DMS153 (cell line): ENCODE data around the gene TOPBP1.

Experiments used
- DNase-seq: peaks from one replicate; lab custom pipeline; 2025; lab: John Stamatoyannopoulos, UW

TOPBP1 gene

DNA sequence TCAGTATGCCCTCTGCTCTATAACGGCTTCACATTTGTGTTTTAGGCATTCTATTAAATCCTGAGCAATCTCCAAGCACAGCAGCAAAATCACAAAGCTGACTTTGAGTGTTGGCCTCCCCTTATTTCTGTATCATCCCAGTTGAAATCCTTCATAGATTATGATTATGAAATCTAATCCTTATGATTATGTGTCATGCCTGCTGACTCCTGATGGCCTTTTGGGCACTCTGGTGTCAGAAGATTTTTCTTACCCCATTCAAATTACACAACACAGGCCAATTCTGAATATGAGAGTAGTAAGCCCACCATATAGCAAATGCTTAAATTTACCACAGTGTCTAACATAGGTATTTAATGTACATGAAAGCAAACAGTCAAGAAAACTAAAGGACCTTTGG lies 53.9 kb downstream of the TOPBP1 start:
- no peak for DNase-seq

DNA sequence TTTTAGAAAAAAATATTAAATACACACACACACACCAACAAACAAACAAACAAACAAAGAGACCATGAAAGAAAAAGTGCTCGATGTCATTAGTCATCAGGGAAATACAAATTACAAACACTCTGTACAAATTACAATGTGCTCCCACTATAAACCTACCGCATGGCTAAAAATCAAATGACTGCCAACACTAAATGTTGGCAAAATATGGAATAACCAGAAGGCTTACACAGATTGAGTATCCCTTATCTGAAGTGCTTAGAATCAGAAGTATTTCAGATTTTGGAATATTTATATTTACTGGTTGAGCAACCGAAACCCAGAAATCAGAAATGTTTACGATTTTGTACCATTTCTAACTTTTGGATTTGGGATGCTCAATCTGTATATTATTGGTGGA lies 54.8 kb downstream of the TOPBP1 start:
- DNase-seq: no peak

DNA sequence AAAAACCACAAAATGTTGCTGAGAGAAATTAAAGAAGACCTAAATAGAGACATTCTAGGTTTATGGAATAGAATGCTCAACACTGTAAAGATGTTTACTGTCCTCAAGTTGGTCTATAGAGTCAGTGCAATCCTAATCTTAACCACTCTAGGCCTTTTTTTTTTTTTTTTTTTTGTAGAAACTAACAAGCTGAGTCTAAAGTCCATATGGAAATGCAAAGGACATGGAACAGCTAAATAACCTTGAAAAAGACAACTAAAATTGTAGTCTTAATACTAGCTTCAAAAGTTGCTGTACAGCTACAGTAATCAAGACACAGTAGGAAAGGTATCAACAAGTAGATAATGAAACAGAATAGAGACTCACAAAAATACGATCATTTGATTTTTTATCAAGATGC lies 55.4 kb downstream of the TOPBP1 start:
- DNase-seq: no peak

DNA sequence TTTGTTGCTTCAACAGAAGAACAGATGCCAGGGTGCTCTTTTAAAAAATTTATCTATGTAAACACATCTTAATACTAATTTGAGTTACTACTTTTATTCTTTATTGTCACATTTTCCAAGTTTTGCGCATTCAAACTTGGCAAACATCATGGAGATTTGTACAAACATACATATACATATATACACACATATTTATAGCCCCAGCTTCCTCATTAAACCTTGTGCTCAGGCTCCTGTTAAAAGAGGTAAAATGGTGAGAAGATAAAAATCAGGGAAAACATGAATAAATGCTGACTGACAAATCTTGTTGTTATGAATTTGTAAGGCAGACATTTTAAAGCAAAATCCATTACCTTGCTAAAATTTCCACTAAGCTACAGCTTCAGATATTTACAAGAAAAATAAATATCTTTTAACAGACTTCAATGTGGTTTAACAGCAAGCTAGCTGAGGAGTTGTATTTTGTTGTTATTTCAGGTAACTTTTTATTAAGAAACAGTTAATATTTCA lies 61.1 kb downstream of the TOPBP1 start:
- no peak for DNase-seq

DNA sequence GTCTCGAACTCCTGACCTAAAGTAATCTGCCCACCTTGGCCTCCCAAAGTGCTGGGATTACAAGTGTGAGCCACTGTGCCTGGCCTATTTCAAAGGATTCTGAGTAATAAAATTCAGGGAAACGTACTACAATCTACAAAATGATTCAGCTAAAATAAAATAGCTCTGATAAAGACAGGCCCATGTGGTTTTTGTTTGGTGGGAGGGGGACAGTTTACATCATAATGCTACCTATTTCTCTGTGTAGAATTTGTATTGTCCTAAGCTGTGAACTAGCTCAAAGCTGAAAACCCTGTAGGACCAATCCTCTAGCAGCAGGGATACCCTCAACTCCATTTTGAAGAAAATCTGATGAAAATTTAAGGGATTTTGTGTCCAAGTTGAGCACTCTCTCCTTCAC lies 62.5 kb downstream of the TOPBP1 start:
- DNase-seq: no peak

DNA sequence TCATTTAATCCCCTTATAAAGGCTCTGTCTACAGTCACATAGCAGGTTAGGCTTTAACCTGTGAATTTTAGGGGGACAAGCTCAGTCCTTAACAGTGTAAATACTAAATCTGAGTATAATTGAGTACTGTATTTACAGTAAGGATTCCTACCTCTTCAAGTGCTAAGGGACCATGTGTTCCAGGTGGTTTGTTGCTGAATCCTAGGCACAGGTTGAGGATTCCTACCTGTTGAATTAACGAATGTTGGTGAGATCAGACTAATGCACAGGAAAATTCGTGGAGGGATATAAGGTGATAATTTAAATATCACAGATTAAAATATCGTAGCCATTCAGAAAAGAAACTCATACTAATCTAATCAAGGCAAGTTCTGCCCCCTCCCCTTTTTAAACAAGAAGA lies 63.3 kb downstream of the TOPBP1 start:
- DNase-seq: no peak

DNA sequence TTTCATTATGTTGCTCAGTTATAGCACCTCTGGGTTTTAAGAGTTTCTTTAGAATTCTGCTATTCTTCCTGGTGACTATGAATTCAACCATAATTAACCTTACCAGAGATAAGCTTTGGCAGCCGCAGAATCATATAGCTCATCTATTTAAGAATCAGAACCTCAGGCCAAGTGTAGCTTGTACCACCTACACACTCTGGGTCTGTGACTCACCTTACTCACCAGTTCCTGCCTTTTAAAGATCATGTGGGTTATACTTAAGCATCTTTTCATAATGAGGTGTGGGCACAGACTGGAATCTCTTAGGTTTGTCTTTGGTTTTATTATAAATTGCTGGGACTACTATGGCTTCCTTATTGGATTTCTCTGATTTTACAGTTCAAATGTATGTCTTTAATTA lies 66.4 kb downstream of the TOPBP1 start:
- DNase-seq: no peak

DNA sequence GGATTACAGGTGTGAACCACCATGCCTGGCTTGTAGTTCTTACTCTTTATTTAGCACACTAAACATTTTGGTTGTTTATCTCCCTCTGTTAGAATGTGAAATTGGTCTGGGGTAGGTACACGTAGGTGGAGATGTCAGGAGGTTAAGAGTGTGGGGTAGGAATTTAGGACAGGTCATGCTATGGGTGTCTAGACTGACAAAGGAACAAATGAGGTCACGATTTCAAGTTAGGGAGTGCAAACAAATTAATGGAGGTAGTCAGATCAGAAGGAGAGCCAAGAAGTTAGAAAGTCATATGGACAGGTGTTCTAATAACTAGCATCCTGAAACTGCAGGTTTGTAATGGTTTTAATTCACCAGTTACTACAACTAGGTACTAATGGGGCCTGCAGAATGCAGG lies 68.5 kb downstream of the TOPBP1 start:
- no peak for DNase-seq

DNA sequence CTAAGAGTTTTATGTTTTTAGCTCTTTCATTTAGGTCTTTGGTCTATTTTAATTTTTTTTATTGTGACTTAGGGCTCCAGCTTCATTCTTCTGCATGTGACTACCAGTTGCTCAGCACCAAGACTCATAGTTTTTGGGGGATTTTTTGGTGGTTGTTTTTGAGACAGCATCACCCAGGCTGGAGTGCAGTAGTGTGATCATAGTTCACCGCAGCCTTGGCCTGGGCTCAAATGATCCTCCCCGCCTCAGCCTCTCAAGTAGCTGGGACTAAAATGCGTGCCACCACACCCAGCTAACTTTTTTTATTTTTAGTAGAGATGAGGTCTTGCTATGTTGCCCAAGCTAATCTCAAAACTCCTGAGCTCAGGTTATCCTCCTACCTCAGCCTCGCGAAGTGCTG lies 68.9 kb downstream of the TOPBP1 start:
- DNase-seq: no peak

DNA sequence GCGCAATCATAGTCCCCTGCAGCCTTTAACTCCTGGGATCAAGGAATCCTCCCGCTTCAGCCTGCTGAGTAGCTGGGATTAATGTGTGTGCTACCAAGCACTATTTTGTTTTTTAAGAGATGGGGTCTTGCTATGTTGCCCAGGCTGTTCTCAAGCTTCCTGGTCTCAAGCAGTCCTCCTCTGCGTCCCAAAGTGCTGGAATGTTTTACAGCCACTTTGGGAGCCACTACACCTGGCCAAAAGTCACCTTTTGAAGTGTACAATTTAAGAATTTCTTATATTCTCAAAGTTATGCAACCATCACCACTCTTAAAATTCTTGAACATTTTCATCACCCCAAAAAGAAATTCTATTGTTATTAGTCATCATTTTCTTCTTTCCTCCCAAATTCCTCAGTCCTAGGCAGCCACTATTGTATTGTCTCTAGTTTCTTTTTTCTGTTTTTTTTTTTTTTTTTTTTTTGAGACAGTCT lies 70.4 kb downstream of the TOPBP1 start:
- DNase-seq: no peak

DNA sequence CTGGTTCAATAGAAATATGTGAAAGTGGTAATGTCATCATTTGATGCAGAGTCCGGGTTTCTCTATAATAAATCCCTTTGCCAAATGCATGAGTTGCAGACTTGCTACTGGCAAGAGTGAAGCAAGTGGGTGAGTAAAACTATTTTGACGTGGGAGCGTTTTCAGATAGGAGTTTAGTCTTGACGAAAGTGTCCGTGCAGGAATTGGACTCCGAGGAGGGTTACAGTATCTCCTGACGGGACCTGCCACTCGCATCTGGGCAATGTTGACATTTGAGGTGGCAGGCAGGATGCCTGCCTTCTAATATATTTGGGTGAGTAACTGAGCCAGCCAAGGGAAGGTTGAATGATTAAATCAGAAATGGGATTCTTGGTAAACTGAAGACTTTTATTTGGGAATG lies 72.2 kb downstream of the TOPBP1 start:
- DNase-seq: no peak

DNA sequence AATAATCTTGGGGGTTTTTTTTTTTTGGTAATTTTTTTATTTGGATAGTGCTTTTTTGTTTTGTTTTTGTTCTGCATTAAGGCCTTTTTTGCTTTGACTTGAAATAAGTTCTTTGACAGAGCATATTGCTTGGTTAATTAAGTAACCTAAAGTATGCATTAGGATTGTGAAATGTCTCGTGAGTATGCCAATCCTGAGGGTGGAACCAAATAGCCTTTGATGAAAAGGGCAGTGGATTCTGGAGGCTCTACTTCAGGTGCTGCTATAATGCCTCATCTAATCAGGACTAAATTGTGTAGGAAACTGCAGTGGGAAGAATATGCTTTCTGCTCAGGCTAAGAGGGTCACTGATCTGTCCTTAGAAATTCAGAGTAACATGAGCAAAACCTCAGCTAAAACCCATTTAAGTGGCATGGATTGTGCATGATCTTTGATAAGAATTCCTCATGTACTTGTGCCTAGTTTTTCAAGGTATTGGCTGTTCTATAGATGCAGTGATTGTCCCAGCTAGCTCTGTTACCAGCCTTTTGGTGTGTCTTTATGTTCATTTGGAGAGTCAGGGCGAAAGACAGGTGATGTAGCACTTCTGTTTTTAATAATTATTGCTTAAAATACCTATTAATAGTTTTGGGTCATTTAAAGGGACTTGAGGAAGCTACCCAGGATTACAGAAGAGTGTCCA lies 72.8 kb downstream of the TOPBP1 start:
- DNase-seq: no peak

DNA sequence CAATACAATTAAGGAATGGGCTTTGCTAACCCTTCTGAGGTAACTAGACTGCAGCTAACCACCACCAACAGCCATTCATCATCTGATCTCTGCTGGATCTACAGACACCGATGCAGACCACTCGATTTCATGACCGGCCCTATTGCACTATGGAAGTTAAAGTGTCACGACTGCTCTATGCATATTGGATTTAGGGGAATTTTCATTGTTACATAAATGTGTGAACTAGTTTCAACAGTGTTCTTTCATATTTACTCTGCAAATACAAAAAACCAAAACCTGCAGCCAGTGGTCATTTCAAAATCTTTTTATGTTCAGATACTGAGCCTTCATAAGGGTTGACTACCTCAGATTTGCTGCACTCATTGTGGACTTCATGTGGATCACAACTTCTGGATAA lies 73.7 kb downstream of the TOPBP1 start:
- no peak for DNase-seq

DNA sequence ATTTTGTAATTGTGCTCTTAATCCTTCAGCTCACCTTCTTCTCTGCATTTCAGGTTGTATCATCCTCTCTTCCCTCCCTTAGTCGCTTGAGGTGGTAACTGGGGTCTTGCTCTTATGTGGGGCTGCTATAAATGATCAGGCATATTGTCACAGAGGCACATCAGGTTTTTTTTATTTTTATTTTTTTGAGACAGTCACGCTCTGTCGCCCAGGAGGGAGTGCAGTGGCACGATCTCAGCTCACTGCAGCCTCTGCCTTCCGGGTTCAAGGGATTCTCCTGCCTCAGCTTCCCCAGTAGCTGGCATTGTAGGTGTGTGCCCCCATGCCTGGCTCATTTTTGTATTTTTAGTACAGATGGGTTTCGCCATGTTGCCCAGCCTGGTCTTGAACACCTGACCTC lies 78.3 kb downstream of the TOPBP1 start:
- no peak for DNase-seq

DNA sequence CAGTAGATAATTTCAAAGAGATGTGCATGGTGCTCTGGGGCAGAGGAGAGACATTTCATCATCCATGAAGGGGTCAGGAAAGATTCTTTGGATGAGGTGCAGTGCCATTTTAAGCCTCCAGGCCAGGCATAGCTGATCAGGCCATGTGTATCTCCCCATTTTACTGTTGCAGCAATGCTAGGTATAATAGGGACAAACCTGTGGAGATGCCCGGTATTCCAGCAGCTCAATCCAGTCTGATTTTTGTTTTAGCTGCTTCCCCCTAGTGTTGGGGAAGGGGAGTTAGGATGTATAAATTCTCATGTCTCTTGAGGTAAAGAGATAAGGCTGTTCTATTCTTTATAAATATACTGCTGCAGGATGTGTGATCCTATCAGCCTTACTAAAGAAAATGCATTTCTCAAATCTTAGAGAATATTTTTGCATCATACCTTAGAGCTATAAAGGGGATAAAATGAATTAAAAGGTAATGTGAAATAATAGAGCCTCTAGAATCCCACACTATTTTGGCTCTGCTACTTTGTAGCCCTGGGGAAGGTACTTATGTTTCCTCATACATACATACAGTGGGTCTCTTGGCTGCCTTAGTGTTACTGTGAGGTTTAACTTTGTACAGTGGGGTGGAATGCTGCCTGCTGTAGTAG lies 83.1 kb downstream of the TOPBP1 start:
- DNase-seq: no peak

DNA sequence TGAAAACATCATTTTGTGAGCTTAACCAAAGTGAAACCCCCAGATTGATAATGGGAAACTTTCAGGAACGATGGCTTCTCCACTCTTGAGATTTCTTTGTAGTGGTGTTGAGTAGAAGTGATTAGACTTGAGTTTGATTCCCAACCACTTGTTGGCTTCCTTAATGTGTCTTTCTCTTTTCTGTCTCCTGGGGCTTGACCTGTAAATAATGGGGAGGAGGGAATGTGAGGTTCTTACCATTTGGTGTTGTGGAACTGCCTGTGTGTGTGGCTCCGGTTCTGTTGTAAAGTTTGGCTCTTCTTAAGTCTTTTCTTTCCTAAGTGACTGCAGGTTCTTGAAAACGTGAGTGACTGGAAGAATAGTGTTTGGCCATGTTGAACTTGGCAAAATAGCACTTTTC lies 85.6 kb downstream of the TOPBP1 start:
- no peak for DNase-seq

DNA sequence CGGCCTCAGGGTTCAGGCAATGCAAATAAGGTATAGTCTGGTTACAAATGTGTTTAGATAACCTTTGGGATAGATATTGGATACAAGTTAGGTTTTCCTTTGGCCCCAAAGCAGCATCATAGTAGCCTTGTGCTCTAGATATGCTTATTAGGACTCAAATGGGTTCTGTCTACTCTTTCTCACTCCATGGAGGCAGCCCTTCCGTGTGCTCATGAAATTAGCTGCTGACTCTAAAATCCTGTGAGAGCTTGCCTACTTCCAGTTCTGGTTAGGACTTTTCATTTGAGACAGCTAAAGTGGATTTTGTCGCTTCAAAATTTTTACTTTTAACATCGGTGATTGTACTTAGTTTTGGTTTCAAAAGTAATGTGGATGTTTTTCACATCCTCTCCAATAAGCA lies 86.7 kb downstream of the TOPBP1 start:
- DNase-seq: no peak

DNA sequence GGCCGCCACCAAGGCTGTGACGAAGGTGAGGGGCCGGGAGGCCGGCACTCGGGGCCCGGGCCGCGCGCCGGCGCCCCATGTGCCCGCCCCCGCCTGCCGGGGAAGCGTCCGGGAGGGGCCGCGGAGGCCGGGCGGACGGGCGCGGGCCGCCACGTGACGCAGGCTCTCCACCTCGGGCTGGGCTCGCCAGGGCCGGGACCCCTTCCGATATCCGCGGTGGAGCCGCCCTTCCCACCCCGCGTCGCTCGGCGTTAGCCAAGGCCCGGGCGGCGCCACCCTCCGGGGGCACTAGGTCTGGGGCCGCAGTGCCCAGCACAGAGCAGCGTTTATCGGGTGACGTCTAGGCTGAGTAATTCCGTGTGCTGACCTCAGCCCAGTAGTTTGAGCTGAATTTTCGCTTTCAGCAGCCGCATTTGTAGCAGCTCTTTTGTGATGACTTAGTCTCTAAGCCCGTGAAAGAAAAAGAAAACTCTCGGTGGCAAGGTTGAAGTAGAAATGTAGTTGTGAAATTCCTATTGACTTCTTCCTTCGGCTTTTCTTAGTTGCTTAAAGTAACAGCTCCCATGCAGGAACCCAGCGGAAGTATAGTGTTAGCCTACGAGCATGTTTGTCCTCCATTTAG lies 87.4 kb downstream of the TOPBP1 start:
- DNase-seq: no peak

DNA sequence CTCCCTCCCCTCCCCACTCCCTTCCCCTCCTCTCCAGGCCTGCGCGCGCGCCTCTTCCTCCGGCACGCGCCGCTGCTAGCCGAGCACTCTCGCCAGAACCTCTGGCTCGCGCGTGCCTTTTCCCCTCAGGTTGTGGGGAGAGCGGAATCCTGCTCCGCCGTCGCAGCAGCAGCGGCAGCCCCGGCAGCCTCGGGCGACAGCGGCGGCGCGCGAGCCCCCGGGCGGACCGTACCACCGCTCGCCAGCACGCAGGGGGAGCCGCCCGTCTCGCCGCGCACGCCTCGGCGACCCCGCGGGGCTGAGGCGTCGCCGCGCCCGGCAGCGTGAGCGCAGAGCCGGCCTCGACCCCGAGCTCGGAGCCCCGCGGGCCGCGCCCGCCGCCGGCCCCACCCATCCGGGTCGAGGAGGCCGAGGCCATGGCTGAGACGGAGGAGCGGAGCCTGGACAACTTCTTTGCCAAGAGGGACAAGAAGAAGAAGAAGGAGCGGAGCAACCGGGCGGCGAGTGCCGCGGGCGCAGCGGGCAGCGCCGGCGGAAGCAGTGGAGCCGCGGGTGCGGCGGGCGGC lies 88.0 kb downstream of the TOPBP1 start, which contains the start of gene CDV3:
CDV3 (plus strand) TSS at position 58 of the 566 bp plus-strand sequence; CDS start at position 417, 359 bp downstream.
- no peak for DNase-seq

DNA sequence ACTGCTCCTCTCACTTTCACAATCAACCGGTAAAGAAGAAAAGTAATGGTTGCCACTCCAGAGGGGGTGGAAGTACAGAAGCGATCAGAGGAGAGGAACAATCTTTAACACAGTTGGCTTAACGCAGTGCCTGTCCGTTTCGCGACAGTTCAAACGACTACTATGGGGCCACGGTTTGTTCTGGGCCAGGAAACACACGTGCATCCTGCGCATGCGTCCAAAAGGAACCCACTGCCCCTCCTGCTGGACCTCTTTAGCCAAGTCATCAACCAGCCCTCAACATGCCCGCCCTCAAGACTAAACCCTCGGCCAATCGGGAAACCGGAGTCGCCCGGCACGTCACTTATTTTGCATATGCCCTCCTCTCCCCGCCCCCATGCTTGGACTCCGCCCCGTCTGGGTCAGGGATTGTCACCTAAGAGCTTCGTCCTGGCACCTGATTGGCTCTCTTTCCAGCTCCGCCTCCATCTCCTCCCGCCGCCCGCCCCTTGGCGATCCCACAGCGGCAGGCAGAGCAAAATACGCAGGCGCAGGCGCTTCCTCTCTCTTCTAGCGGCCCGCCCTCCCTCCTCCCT lies 88.6 kb downstream of the TOPBP1 start:
- DNase-seq: no peak

DNA sequence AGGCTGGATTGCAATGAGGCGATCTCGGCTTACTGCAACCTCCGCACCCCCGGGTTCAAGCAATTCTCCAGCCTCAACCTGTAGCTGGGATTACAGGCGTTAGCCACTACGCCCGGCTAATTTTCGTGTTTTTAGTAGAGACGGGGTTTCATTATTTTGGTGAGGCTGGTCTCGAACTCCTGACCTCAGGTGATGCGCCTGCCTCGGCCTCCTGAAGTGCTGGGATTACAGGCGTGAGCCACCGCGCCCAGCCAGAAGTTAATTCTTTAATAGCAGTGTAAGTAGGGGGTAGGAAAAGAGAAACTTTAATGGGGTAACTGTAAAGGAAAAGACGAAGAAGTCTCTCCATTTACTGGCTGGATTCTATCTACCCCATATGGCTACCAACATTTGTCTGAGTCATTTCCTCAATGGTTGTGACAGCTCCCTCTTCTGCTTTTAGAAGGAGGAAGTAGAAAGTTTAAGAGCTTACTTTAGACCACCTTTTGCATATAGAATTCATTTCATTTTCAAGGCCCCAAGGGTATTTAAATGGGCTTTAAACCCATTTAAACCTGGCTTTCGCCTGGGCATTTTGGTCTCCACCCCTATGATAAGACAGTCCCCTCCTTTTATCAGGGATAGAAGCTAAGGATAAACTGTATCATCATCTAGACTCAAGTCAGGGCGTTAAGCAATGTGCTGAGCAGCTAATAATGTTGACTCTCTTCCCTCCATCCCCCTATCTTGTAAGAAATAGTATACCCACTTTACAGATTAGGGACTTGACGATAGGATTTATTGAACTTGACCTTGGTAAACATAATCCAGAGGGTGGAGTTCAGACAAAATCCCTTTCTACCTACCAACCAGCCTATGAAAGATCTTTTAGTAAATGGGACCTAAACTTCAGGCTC lies 89.3 kb downstream of the TOPBP1 start:
- DNase-seq: no peak

DNA sequence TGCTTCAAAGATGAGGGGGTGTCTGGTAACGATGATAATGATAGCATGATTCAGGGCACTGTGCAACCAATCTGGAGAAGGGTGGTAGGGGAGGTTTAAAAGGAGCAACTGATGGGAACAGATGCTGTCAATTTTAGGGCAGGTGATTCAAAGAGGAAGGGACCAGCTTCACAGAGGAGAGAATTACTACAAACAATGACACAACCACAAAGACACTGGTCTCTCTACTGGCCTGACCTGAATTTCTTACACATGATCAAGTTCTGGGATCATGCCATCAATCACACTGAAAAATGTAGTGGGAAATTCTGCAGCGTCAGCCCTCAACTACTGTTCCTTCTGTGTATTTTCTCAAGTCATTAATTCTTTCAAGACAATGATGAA lies 90.8 kb downstream of the TOPBP1 start:
- no peak for DNase-seq
